HG02885 (cell line): Measurements from ENCODE around the gene TBC1D10B.

Source experiments
- ATAC-seq: cut with Tn5 transposase; IDR thresholded peaks from one replicate; pipeline ENCODE4 v1.9.1; 2021; ENCODE audit warnings: mild to moderate bottlenecking; ENCODE audit not compliant: unreplicated experiment, poor library complexity

TBC1D10B gene

DNA sequence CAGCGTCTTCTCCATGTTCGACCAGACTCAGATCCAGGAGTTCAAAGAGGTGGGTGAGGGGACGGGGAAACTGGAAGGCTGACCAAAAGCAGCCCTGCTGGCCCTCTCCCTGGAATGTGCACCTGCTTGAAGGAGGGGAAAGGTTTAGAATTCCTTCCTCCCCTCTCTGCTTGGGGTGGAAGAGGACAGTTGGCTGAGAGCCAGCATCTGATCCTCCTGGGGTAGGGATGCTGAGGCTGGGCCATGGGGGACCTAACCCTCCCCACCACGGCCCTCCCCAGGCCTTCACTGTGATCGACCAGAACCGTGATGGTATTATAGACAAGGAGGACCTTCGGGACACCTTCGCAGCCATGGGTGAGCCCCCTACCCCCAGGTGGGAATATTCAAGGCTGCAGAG lies 5.6 kb upstream of the TBC1D10B start:
- no peak for ATAC-seq

DNA sequence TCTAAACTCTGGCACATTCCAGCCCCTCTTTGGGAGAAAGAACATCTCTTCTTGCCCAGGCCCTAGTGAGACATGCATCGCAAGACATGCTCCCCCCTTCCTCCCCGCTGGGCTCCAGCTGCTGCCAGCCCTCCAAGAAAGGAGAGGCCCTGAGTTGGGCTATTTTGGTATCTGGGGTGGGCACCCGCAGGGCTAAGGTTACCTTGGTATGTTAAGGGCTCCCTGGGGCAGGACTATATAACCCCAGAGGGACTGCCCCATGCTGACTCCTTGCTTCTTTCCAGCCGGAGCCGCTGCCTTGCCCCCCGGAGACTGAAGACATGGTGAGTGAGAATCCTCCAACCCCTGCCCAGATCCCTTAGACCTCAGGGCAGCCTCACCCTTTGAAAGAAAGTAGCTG lies 4.2 kb upstream of the TBC1D10B start, which contains the start of gene MYL11:
MYL11 (plus strand) TSS at position 265 of the 400 bp plus-strand sequence; CDS start at position 321, 56 bp downstream.
- ATAC-seq: no peak

DNA sequence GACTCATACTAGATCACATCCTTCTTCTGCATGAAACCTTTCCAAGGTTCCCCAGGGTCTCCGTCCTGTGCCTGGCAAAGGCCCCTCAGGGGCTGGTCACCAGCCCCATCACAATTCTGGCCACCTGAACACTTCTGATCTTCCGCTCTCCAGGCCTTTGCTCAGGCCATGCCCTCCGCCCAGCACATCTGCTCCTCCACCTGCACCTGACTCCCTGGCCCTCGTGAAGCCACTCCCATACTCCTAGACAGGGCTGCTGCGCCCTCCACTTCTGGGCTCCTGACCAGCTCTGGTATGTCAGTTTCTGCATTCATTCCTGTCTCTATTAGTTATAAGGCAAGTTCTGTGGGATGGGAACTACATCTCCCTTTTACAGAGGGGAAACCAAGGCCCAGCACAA lies 2.4 kb upstream of the TBC1D10B start:
- ATAC-seq: no peak

DNA sequence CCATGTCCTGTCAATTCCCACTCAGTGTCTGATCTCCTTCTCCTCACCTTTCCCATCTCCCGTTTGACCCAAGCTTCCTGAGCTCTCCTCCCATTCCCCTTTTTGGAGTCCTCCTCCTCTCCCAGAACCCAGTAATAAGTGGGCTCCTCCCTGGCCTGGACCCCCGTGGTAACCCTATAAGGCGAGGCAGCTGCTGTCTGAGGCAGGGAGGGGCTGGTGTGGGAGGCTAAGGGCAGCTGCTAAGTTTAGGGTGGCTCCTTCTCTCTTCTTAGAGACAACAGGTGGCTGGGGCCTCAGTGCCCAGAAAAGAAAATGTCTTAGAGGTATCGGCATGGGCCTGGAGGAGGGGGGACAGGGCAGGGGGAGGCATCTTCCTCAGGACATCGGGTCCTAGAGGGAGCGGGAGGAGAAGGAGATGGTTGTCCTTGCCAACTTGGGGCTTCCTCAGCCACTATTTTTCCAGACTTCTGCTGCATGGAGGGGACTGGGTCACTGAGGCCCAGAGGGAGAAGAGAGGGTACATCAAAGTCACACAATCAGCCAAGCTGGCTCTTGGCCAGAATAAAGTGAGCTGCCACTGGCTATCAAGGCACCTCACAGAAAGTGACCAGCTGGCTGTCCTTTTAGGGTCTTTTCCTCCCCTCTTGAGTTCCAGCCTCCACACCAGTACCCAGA lies 1.9 kb upstream of the TBC1D10B start:
- no peak for ATAC-seq

DNA sequence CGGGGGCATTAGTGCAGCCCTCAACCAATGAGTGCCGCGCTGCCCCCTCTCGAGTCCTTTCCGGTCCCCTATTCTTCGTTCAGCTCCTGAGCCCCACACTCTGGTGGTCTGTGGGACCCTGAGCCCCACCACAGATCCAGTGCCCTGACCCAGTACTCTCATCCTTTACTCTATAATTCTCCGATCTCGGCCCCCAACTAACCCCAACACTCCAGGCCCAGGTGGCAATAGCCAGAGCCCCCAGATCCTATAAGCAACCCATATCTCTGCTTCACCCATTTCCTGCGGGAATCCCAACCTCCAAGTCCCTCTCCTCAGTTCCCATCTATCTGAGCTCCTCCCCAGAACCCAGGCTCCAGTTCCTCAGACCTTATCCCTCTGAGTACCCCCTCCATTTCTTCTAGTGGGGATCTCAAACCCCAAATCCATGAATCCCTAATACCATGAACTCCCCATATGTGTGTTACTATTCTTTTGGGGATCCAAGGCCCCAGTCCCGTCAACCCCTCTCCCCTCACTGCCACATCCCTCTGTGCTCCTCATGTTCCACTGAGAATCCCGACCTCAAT lies 1.0 kb upstream of the TBC1D10B start:
- no peak for ATAC-seq

DNA sequence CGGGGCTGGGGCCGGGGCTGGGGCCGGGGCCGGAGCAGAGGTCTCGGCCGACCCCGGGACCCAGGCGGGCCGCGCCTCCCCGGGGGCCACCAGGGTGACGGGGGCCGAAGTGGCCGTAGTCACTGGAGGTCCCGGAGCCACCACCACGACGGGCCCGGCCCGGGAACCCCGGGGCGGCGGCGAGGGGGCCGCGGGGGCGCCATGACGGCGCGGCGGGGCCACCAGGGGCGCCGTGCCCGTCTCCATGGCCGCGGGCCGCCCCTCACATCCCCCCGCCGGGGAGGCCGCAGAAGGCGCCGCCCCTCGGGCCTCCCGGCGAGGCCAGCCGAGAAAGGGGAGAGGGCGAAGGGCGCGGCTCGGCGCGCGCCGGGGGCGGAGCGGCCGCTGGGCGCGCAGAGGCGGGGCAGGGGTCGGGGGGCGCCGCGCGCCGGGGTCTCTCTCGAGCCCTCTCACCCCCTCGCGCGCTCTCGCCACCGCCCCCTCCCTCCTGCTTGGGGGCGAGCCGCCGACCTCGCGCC lies 297 bp downstream of the TBC1D10B start:
- no peak for ATAC-seq

DNA sequence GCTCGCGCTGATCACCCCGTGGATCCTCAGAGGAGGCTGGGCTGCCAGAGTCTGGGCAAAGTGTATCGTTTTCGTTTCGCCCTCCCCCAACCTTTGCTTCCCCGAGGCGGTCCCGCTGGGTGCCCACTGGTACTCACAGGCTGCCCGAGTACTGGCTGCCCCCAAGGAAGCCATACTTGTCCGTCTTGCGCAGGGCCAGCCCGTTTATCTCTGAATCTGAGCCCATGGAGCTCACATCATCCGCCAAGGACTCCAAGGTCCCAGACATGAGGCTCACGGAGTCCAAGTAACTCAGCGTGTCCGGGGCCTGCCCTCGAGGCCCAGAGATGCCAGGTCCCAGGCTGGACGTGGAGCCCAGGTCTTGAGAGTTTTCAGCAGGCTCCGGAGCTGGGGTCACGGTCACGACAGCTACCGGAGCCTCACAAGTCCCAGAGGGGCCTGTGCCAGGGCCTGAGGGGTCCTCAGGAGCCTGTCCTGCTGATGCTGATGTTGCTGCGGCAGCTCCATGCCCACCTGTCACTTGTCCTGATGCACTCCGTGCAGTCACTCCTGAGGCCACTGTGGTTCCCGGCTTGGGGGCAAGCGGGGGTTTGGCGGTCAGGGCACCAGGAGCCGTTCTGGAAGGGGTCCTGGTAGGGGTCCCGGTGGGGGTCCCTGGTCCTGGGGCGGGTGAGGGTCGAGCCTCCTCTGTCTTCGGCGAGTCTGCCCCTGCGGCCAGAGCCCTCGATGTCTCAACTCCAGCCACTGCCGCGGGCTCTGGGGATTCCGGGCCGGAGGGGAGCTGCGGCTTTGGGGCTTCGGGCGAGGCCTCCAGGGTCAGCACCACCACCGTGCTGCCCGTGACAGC lies 980 bp downstream of the TBC1D10B start:
- ATAC-seq: no peak

DNA sequence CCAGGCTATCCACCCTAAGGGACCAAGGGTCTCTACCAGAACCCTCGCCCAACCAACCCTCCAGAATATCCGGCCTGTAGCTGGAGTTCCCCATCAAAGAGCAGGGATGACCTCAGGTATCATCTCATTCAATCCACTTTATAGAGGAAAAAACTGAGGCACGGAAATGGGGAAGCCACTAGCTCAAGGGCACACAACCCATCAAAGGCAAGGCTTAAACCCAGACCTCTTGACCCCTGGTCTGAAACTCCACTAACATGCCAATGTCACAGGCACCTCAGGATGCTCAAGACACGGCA lies 1.6 kb downstream of the TBC1D10B start:
- ATAC-seq: no peak

DNA sequence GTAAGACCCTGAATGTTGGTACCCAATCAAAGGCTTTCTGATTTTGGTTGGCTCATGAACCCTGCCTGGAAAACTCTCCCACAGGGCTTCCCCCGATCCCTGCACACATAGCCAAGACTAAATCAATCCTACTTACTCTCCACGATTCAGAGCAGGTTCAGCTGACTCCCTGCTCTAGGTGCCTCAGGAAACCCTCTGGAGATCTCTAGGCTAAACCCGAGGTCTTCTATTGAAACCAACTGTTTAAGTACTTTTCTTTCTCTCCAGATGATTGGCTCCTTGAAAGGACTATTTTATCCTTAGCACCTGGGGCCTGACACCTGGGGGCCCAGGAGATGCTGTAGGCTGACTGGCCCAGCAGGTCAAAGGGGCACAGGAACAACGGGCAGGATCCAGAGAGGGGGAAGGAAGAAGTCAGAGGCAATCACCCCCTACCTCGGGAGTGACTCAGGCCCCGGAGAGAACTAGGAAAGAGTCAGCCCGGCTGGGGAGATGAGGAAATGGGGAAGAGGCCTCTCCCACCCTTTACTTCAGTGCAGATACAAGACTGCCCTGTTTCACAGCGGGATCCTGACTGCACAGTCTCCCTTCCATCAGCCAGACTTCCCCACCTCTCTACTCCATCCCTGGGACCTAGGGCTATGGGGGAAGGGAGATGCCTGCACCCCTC lies 2.0 kb downstream of the TBC1D10B start:
- ATAC-seq: no peak

DNA sequence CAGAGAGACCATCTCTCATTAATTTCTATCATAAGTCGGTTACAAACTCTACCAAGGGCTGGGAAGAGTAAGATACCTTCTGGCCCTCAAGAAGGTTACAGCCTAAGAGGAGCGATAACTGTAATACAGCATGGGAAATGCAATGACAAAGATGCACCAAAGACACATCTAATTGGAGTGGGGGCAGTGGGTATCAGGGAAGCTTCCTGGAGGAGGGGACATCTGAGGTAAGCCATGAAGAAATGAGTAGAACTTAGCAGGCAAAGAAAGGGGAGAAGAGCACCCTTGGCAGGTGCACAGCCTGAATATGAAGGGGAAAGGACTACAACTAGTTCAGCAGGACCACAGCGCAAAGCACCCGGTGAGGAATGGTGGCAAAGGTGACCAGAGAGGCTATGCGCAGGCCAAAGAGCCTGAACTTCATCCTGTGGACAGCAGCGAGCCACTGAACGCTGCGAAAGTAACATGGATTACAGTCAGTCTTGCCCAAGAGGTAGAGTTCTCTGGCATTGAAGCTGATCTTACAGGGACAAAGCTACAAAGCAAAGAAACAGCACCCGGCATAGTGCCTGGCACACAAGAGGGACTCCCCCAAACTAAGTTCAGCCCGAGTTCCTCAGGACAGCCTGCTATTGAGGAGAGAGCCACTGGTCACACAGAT lies 2.8 kb downstream of the TBC1D10B start:
- no peak for ATAC-seq

DNA sequence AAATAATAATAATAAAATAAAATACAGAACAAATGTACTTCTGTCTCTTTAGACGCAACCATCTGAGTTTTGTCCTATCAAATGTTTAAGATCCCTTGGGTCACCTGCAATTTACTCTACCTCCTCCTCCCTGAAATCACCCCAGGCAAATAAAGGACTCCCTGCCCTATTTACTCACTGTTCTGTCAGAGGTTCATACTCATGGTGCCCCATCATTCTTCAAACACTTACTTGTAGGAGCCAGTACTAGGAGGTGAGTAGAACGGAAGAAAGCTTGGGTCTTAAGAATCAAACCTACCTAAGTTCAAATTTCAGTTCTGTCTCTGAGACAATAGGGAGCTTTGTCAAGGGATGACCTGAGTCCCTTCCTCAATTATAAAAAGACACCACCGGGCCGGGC lies 3.8 kb downstream of the TBC1D10B start:
- no peak for ATAC-seq

DNA sequence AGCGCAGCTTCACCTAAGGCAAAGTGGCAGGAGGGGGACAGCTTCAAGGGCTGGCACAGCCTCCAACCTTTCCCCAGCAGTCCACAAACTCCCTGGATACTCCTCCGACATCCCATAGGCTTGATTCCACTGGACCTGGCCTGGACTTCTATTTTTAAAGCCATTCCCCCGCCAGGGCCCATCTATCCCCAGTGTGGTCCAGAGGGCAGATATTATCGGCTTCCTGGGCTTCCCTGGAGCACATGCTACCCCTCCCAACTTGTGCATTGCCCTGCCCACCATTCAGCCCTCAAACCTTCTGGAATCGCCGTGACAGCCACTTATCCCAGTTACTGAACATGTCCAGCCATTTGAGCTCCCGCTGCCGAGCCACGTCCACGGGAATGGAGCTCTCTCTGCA lies 5.1 kb downstream of the TBC1D10B start:
- ATAC-seq: no peak

DNA sequence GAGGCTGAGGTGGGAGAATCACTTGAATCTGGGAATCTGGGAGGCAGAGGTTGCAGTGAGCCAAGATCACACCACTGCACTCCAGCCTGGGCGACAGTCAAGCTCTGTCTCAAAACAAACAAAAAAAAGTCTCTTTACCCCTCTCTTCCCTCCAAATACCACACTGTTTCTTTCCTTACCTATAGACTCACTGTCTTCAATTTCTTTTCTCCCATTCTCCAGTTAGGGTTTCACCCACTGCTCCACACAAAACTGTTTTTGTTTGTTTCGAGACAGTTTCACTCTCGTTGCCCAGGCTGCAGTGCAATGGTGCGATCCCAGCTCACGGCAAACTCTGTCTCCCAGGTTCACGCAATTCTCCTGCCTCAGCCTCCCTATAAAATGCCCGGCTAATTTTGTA lies 9.1 kb downstream of the TBC1D10B start:
- ATAC-seq: no peak

DNA sequence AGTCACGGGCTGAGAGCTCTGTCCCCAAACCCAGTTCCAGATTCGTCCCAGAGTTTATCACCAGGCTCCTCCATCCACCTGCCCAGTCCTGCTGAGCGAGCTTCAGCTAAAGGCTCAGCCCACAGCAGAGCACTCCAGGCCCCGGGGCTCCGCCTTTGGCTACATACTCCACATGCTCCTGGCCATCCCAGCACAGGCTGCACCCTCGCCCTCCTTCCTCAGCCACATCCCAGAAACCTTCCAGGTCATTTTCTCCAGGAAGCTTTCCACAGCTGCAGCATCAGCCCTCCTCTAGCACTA lies 10.5 kb downstream of the TBC1D10B start:
- no peak for ATAC-seq

DNA sequence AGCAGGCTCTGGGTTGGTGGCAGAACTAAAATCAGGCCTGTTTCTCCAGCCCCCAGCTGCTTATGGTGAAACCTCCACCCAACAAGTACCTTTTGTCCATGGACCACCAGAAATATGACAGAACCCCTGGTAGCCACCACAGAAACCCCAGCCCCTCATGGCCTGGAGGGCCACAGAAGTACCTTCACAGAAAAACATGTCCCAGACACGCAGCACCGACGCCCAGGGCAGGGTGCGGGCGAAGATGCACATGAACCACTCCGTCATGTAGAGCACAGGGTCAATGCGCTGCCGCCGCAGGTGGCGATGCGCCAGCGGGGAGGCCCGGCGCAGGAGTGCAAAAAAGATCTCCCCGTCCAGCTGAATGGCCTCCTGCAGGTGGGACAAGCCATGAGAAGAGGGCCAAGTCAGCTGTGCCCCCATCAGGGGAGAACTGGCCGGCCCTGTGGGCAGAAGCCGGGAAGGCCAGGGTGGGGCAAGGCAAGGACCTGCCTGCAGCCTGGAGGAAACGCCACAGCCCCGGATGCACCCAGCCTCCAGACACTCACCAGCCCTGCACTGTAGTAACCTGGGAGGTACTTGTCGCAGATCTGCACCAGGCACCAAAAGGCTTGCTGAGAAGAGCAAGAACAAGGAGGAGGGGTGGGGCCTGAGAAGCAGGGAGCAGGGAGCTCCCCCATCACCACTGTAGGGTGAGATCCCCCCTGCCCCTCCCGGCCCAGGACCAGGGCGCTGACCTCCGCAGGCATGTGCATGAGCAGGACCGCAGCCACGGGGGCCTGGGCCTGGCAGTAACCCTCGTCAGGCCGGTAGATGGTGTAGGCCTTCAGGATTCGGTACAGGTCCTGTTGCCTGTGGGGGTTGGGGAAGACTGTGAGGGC lies 11.1 kb downstream of the TBC1D10B start:
- ATAC-seq: no peak

DNA sequence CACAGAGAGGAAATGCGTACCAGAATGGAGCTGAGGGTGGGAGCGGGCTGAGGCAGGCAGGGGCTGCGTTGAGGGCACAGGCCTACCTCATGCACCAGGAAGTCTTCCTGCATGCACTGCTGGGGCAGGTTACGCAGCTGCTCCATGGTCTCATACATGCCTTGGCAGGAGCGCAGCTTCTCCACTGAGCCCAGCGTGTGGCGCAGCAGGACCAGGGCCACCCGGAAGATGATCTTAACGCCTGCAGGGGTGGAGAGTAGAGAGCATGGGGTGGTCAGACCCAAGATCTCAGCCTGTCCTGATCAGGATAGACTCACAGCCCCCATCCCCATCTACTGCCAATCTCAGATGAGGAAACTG lies 11.7 kb downstream of the TBC1D10B start:
- ATAC-seq: no peak

DNA sequence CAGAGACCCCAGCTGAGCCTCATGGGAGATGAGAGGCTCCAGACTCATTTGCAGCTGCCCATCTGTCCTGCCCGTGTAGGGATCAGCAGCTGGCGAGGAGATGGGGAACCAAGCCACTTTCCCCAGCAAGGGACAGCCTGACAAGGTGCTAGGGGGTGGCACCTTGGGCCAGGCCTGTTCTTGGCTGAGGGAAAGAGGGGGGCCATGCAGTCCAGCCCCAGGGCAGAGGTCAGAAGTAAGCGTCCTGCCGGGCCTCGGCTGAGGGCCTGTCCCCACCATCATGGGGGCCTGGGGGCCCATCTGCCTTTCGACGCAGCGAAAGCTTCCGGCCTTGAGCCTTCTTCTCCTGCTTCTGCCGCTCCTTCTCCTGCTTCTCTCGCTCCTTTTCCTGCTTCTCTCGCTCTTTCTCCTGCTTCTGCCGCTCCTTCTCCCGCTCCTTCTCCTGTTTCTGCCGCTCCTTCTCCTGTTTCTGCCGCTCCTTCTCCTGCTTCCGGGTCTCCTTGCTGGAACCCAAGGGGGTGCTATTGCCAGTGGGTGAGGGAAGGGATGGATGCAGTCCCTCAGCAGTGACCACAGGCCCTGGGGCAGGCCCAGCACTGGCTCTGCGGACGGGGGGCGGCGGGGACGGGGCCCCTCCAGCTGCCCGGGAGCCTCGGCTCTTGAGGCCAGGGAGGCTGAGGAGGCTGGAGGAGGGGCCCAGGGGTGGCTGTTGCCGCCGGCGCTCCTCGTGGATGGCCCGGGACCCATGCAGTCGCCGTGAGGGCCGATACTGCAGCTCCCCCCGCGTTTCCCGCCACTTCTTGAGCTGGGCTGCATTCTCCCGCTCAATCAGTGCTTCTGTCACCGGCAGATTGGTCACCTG lies 12.3 kb downstream of the TBC1D10B start:
- ATAC-seq: no peak

DNA sequence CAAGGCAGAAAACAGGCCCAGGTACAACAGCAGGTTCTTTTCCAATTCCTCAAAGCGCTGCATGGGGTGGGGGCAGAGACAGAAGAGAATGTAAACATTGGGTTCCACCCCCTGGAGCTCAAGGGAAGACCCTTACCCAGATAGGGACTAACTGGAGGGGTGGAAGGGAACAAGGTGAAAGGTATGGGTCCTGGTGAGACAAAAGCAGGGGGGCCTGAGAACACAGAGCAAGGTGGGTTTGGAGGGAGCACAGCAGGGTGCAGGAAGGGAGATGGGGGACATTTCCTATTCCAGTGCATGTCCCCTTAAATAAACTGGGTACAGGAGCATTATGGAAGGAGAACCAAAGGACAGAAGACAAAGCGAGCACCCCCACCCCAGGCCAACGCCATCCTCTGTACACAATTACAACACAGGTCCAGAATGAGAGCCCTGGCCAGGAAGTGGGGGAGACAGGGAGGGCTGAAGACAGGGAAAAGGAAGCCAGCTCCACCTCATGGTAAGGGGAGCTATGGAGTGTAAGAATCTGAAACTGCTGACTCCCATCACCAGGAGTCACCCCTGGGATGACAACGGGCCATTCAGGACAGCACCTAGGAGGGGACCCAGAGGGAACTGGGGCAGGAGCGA lies 13.1 kb downstream of the TBC1D10B start:
- ATAC-seq: no peak
